OCI-LY3 (cell line): ENCODE results near the gene LAMA3.

Experiments used
- H2AFZ ChIP-seq: fragments of 200-600, 300-600 bp; shearing (Covaris generic); 2 replicates; pipeline ENCODE4 v1.6.0; 2014; ENCODE audit warnings: antibody characterized with exemption, low read depth, low read length
- H3K27ac ChIP-seq: fragments of 200-600, 300-600 bp; sonication (generic); 2 replicates; pipeline ENCODE4 v1.5.1; 2014; ENCODE audit warnings: mild to moderate bottlenecking, low read length, moderate library complexity, mixed read lengths
- H3K27me3 ChIP-seq: fragments of 200-600, 300-600 bp; sonication (generic); 2 replicates; pipeline ENCODE4 v1.6.1; 2014; ENCODE audit warnings: low read depth, low read length, mixed read lengths
- H3K36me3 ChIP-seq: fragments of 200-600, 300-600 bp; sonication (generic); replicated peaks from 2 replicates; pipeline ENCODE3; 2014; ENCODE audit warnings: low read depth, low read length, mixed read lengths
- H3K4me1 ChIP-seq: fragments of 300-600, 200-600 bp; sonication (generic); 2 replicates; pipeline ENCODE4 v1.6.1; 2014; ENCODE audit warnings: low read length, mixed read lengths
- H3K4me2 ChIP-seq: fragments of 200-600, 300-600 bp; sonication (generic); 2 replicates; pipeline ENCODE4 v1.6.1; 2014; ENCODE audit warnings: low read length, mixed read lengths
- H3K4me3 ChIP-seq: fragments of 300-600, 200-600 bp; sonication (generic); 2 replicates; pipeline ENCODE4 v1.5.1; 2014; ENCODE audit warnings: antibody characterized with exemption, mild to moderate bottlenecking, low read length, moderate library complexity
- H3K79me2 ChIP-seq: fragments of 300-600, 200-600 bp; shearing (Covaris generic); 2 replicates; pipeline ENCODE4 v1.6.1; 2014; ENCODE audit warnings: mild to moderate bottlenecking, low read length, mixed read lengths
- H3K9ac ChIP-seq: fragments of 300-600, 200-600 bp; shearing (Covaris generic); 2 replicates; pipeline ENCODE4 v1.6.0; 2014; ENCODE audit warnings: mild to moderate bottlenecking, low read length, moderate library complexity
- H3K9me3 ChIP-seq: fragments of 200-600, 300-600 bp; shearing (Covaris generic); 2 replicates; pipeline ENCODE4 v1.6.1; 2014; ENCODE audit warnings: low read length, mixed read lengths; ENCODE audit not compliant: insufficient read depth
- H4K20me1 ChIP-seq: fragments of 200-600, 300-600 bp; sonication (generic); 2 replicates; pipeline ENCODE4 v1.6.1; 2016; ENCODE audit warnings: low read length, mixed read lengths; ENCODE audit not compliant: insufficient read depth
- CTCF ChIP-seq: fragments of 200-600, 300-600 bp; sonication (generic); IDR thresholded peaks from 2 replicates; pipeline ENCODE4 v1.5.1; 2014; ENCODE audit warnings: antibody characterized with exemption, low read length, low read depth
- EZH2phosphoT487 ChIP-seq: fragments of 200-600 bp; shearing (Covaris generic); IDR thresholded peaks from 2 replicates; pipeline ENCODE4 v1.6.1; 2018; ENCODE audit warnings: antibody characterized with exemption, mixed run types, low read depth

The LAMA3 gene

GRCh38 chr18:23710068-23710527, 20.8 kb downstream of the LAMA3 start:
- no peaks in the 10 kb centered on the region for H4K20me1 ChIP-seq
- no peak overlapping the region for H3K4me3 ChIP-seq
- H2AFZ ChIP-seq = no peak overlapping the region
- no peaks in the 10 kb centered on the region for H3K4me1 ChIP-seq
- H3K9me3 ChIP-seq = peaks cover 5% of the 10 kb centered on the region
- peaks cover 4% of the 10 kb centered on the region for H3K36me3 ChIP-seq
- TF ChIP-seq CTCF (no peak), EZH2phosphoT487 (no peak)
- H3K79me2 ChIP-seq = no peaks in the 10 kb centered on the region
- H3K4me2 ChIP-seq = no peak overlapping the region
- H3K9ac ChIP-seq = no peak overlapping the region
- no peaks in the 10 kb centered on the region for H3K27me3 ChIP-seq
- H3K27ac ChIP-seq = no peak overlapping the region

GRCh38 chr18:23710946-23711345, 21.7 kb downstream of the LAMA3 start:
- H3K4me2 ChIP-seq = no peak overlapping the region
- H3K9me3 ChIP-seq = peaks cover 5% of the 10 kb centered on the region
- no peaks in the 10 kb centered on the region for H3K79me2 ChIP-seq
- no peak for TF ChIP-seq EZH2phosphoT487
- no peaks in the 10 kb centered on the region for H3K27me3 ChIP-seq
- H4K20me1 ChIP-seq = no peaks in the 10 kb centered on the region
- peaks cover 6% of the 10 kb centered on the region for H3K4me1 ChIP-seq
- no peak overlapping the region for H2AFZ ChIP-seq
- H3K27ac ChIP-seq = no peak overlapping the region
- no peak overlapping the region for H3K4me3 ChIP-seq
- H3K9ac ChIP-seq = no peak overlapping the region
- H3K36me3 ChIP-seq = peaks cover 4% of the 10 kb centered on the region

GRCh38 chr18:23711426-23711825, 22.2 kb downstream of the LAMA3 start:
- H3K4me2 ChIP-seq = no peak overlapping the region

GRCh38 chr18:23712445-23712844, 23.2 kb downstream of the LAMA3 start:
- Histone ChIP-seq H3K4me3 (no peak overlapping the region), H3K27me3 (no peaks in the 10 kb centered on the region), H3K4me1 (peaks cover 14% of the 10 kb centered on the region), H3K4me2 (no peak overlapping the region), H3K9ac (no peak overlapping the region), H2AFZ (no peak overlapping the region), H3K9me3 (no peaks in the 10 kb centered on the region), H4K20me1 (no peaks in the 10 kb centered on the region), H3K79me2 (no peaks in the 10 kb centered on the region), H3K36me3 (no peaks in the 10 kb centered on the region), H3K27ac (no peak overlapping the region)
- TF ChIP-seq CTCF (no peak), EZH2phosphoT487 (no peak)

More at GRCh38 chr18:23711426-23711825, 22.2 kb downstream of the LAMA3 start:
- no peaks in the 10 kb centered on the region for H4K20me1 ChIP-seq
- no peaks in the 10 kb centered on the region for H3K27me3 ChIP-seq
- no peak overlapping the region for H3K27ac ChIP-seq
- H3K4me3 ChIP-seq = no peak overlapping the region
- no peak overlapping the region for H3K9ac ChIP-seq
- peaks cover 11% of the 10 kb centered on the region for H3K4me1 ChIP-seq
- no peak overlapping the region for H2AFZ ChIP-seq
- peaks cover 5% of the 10 kb centered on the region for H3K9me3 ChIP-seq
- TF ChIP-seq EZH2phosphoT487 = no peak
- no peak for TF ChIP-seq CTCF
- peaks cover 4% of the 10 kb centered on the region for H3K36me3 ChIP-seq
- H3K79me2 ChIP-seq = no peaks in the 10 kb centered on the region
